ENCODE measurements around the gene PLN.

DNA sequence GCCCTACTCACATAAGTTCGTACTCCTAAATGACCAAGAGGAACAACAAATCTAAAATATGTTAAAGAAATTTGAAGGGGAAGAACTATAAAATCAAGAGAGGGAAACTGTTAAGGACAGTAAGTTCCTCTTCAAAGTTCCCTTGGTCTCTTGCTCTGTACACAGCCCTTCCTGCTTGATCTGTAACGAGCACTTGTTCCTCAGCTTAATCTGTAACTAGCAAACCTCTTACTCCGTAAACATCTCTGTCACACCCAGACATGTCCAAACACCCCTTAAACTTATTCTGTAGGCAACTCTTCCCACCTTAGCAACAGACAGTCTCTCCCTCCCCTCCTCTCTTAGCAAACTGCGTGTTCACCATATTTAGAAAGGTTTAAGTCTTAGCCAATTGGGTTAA, 29.9 kb downstream of the PLN start:
- TF ChIP-seq ZNF274 (IDR thresholded peaks at IDR 0.05; ENCODE audit: low read depth, low read length) (no peak), YY1 (IDR thresholded peaks at IDR 0.05; ENCODE audit: insufficient read depth, insufficient read length) (no peak), SUZ12 (IDR thresholded peaks at IDR 0.05; ENCODE audit: extremely low read depth, insufficient read depth, insufficient read length) (no peak)

Measured in NT2/D1 (cell line).